ENCODE measurements around the gene TPSG1.
"Not testable (repeated sequence)": the region's sequence is repeated elsewhere in the genome, so short reads cannot be mapped to it uniquely, and the experiment has no call there.

GRCh38 chr16:1190789-1191188, 34.3 kb downstream of the TPSG1 start:
- not testable (repeated sequence) for TF ChIP-seq CTCF (conservative IDR thresholded peaks at IDR 0.05); ZFX (IDR thresholded peaks at IDR 0.05)
